CD4-positive, alpha-beta T cell (primary cell): ENCODE measurements around the gene WDR45. TPM values are rescaled to one million over a fixed set of nuclear protein-coding genes. Genes with fewer than 3 reads are reported as not detected.
"Not testable (repeated sequence)": the region's sequence is repeated elsewhere in the genome, so short reads cannot be mapped to it uniquely, and the experiment has no call there.

Experiments
- ATAC-seq: fragments of 200-7000 bp; cut with Tn5 transposase; one replicate; pipeline ENCODE4 v1.10.0; 2022; ENCODE audit warnings: mild to moderate bottlenecking; ENCODE audit not compliant: poor library complexity
- CTCF ChIA-PET: fragments of 350-600 bp; sonication (Branson Sonifier 250); formaldehyde crosslinking; loops from one replicate; lab custom pipeline; 2021; ENCODE audit warnings: antibody characterized with exemption, inconsistent platforms; lab: Charles Lee
- POLR2A ChIA-PET: fragments of 350-600 bp; sonication (Branson Sonifier 250); formaldehyde crosslinking; loops from one replicate; lab custom pipeline; 2021; ENCODE audit warnings: antibody characterized with exemption, inconsistent platforms; lab: Charles Lee
- DNase-seq, 14 experiments: peaks; one replicate each; pipeline ENCODE4 v3.0.0-alpha.2; 2013 to 2020; ENCODE audit warnings: mixed read lengths in 2 of 14
- H3K27ac ChIP-seq, 2 donors: one replicate each; pipeline versions ENCODE4 v1.5.1 to v1.7.0; 2013; ENCODE audit warnings: low read length in 2 of 2, low read depth in 1 of 2, mild to moderate bottlenecking in 1 of 2
- H3K27me3 ChIP-seq, 2 experiments: 1 replicate in 1 of 2; 2 replicates in 1 of 2; pipeline versions ENCODE4 v1.6.1 to v1.7.0; 2013; ENCODE audit warnings: low read length in 2 of 2, control low read depth in 1 of 2, mild to moderate bottlenecking in 1 of 2, moderate library complexity in 1 of 2; ENCODE audit not compliant: insufficient read depth in 2 of 2, control insufficient read depth in 1 of 2
- H3K36me3 ChIP-seq: one replicate; pipeline ENCODE4 v1.6.1; 2013; ENCODE audit warnings: low read length, control low read depth; ENCODE audit not compliant: insufficient read depth
- H3K4me1 ChIP-seq: one replicate; pipeline ENCODE4 v1.6.1; 2013; ENCODE audit warnings: low read length, control low read depth; ENCODE audit not compliant: insufficient read depth
- H3K4me3 ChIP-seq: one replicate; pipeline ENCODE4 v1.5.1; 2013; ENCODE audit warnings: mild to moderate bottlenecking, low read length, moderate library complexity
- H3K9me3 ChIP-seq, 2 experiments: 1 replicate in 1 of 2; 2 replicates in 1 of 2; pipeline versions ENCODE4 v1.6.1 to v1.7.0; 2013; ENCODE audit warnings: low read length in 2 of 2, mild to moderate bottlenecking in 2 of 2, control low read depth in 1 of 2, moderate library complexity in 1 of 2; ENCODE audit not compliant: control insufficient read depth in 1 of 2, insufficient read depth in 1 of 2
- H3K27ac Mint-ChIP-seq: one replicate; pipeline ENCODE4 v1.8.0; 2020; ENCODE audit warnings: mixed read lengths
- H3K27me3 Mint-ChIP-seq: one replicate; pipeline ENCODE4 v1.8.0; 2021; ENCODE audit warnings: mixed read lengths
- H3K36me3 Mint-ChIP-seq: one replicate; pipeline ENCODE4 v1.8.0; 2021; ENCODE audit warnings: low read depth, mixed read lengths
- H3K4me1 Mint-ChIP-seq: one replicate; pipeline ENCODE4 v1.8.0; 2021; ENCODE audit warnings: low read depth, mixed read lengths
- H3K4me3 Mint-ChIP-seq: one replicate; pipeline ENCODE4 v1.8.0; 2020; ENCODE audit warnings: mild to moderate bottlenecking, mixed read lengths
- H3K9me3 Mint-ChIP-seq: one replicate; pipeline ENCODE4 v1.8.0; 2020; ENCODE audit warnings: mixed read lengths
- intact Hi-C, 2 experiments: fragments of 100-400 bp; cut with DNase I in 1 of 2; cut with micrococcal nuclease in 1 of 2; formaldehyde crosslinking; loops; one replicate each; pipeline versions ENCODE4 v1.15.1 to v1.9.0; 2023 to 2025; cut with DNase I, micrococcal nuclease
- polyA plus RNA-seq, 2 donors: library from polyadenylated mRNA; unstranded; fragments of 120-200 nt; gene quantifications; one replicate each; pipeline ENCODE4 v1.2.1, GENCODE V29; 2013
- total RNA-seq, 174 experiments: library from RNA in 2 of 174; stranded (reverse) in 2 of 174; gene quantifications; one replicate each; pipeline ENCODE4 v1.2.3 and lab custom pipeline; 2021 to 2026
- TF ChIP-seq, protein P1 (sequence below): fragments of 200-600 bp; IDR thresholded peaks from one replicate; pipeline ENCODE4 v1.8.0; 2022; ENCODE audit warnings: antibody characterized with exemption, mild to moderate bottlenecking

Gene WDR45
- total RNA-seq (10 to 100 TPM; 74.8 to 78.7 TPM), total RNA-seq (lab: John Stamatoyannopoulos, UW) (8.5 to 74.6 (median 35.2) reads per million in 172 experiments)
- 48.8 TPM for polyA plus RNA-seq (2013, experiment 1 of 2)
- polyA plus RNA-seq (2013, experiment 2 of 2) = 56.1 TPM

DNA sequence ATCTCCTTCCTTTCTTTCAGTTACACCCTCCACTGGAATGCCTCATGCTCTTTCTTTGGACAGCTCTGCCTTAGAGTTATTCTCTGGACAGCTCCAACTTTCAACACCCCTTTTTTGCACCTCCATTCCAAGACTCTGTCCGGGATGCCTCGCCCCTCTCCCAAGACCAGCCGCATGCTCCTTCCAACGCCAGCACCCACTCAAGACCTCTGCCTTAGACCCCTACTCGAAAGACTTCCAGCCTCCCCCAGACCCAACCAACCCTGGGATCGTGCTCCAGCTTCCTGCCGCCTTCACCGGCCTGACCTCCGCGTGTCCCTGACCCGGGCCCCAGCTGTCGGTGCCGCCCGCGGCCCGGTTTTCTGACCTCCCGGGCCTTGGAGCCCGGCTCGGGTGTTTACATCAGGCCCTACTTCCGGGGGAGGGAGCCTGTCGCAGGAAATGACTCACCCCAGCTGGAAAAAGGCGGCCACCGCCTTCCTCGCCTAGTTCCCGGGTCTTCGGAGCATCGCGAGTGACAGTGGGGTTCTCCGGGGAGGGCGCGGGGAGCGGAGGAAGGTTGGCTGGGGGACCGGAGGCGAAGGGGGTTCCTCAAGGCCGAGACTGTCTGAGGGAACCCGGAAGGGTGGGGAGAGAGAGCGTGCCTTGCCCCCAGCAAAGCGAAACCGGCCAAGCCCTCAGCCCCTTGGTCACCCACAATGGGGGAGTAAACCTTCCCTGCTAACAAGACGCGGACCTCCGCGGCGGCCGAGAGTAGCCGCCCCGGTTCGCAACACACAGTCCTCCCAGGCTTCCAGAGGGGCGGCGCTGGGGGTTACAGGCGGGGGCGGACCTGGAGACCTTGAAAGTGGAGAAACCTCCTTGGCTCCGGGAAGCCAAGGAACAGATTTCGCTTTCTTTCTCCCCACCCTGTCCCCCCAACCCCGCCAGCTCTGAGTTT is at the start of gene WDR45:
WDR45 (minus strand) TSS at position 399 of the 940 bp plus-strand sequence. CDS start 1,792 bp downstream, outside the sequence.
- no peaks in the 10 kb centered on the region for H3K9me3 ChIP-seq
- TF ChIP-seq, protein P1, sequence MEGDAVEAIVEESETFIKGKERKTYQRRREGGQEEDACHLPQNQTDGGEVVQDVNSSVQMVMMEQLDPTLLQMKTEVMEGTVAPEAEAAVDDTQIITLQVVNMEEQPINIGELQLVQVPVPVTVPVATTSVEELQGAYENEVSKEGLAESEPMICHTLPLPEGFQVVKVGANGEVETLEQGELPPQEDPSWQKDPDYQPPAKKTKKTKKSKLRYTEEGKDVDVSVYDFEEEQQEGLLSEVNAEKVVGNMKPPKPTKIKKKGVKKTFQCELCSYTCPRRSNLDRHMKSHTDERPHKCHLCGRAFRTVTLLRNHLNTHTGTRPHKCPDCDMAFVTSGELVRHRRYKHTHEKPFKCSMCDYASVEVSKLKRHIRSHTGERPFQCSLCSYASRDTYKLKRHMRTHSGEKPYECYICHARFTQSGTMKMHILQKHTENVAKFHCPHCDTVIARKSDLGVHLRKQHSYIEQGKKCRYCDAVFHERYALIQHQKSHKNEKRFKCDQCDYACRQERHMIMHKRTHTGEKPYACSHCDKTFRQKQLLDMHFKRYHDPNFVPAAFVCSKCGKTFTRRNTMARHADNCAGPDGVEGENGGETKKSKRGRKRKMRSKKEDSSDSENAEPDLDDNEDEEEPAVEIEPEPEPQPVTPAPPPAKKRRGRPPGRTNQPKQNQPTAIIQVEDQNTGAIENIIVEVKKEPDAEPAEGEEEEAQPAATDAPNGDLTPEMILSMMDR = no peak
- peaks cover 13% of the 10 kb centered on the region for H3K4me1 ChIP-seq
- peak; percentile 82 for ATAC-seq
- Mint-ChIP-seq H3K9me3 (no peaks in the 10 kb centered on the region), H3K4me3 (peak within 1 kb of the TSS; percentile 97), H3K27me3 (no peaks in the 10 kb centered on the region), H3K4me1 (peaks cover 12% of the 10 kb centered on the region), H3K36me3 (peaks cover 25% of the 10 kb centered on the region), H3K27ac (peak within 1 kb of the TSS; percentile 100)
- peak within 1 kb of the TSS; percentile 82 for H3K4me3 ChIP-seq
- H3K27me3 ChIP-seq = no peaks in the 10 kb centered on the region
- CTCF ChIA-PET = interaction anchor here (1.1 to 1.4 kb wide), 2 partner anchors 36 to 84 kb away, joined by 3 to 5 read pairs; no protein-coding TSS in a partner anchor
- peaks cover 14% of the 10 kb centered on the region for H3K36me3 ChIP-seq
- POLR2A ChIA-PET = interaction anchor here (0.7 to 2.0 kb wide), 18 partner anchors 11 to 1935 kb away, joined by 3 to 14 read pairs (median 4); partner anchors contain the start of genes CCDC22, GRIPAP1, NDUFB11 and PLP2
- intact Hi-C loops = loop anchor here in 1 of 2 experiments (5.0 kb wide), 1 partner anchor 37 kb away; the partner anchor contains the start of gene TFE3
- H3K27ac ChIP-seq = peak within 1 kb of the TSS; percentile 92 to 96
- peak; percentile 38 to 87 (median 67) for DNase-seq

DNA sequence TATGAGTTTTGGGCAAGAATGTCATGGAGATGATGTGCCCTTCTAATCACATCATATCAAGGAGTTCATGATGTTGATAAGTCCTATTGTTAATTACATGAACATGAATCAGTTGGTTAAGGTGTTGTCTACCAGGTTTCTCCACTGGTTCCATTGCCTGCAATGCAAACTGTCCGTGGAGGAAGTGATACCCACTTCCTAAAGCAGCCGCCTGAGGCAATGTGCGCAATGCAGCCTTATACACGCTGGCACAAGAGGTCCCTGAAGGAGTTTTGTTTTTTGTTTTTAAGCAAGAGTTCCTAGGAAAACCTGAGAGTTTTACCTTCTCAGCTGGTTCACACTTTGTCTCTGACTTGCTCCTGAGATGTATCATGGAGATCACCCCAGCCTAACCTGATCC is 49.7 kb upstream of the WDR45 start:
- ChIA-PET POLR2A (no interaction called here), CTCF (no interaction called here)
- H3K36me3 ChIP-seq = no peaks in the 10 kb centered on the region
- DNase-seq (peak in 1 of 14 experiments; percentile 5), ATAC-seq (no peak)
- H3K9me3 Mint-ChIP-seq = no peaks in the 10 kb centered on the region
- H3K36me3 Mint-ChIP-seq = no peaks in the 10 kb centered on the region
- no peaks in the 10 kb centered on the region for H3K9me3 ChIP-seq
- no peaks in the 10 kb centered on the region for H3K4me1 Mint-ChIP-seq
- no peaks in the 10 kb centered on the region for H3K4me1 ChIP-seq
- H3K27ac Mint-ChIP-seq = no peak overlapping the region
- H3K4me3 Mint-ChIP-seq = no peak overlapping the region
- TF ChIP-seq, protein P1 = no peak
- H3K27me3 ChIP-seq = no peaks in the 10 kb centered on the region
- no peak overlapping the region for H3K4me3 ChIP-seq
- no peak overlapping the region for H3K27ac ChIP-seq
- no peaks in the 10 kb centered on the region for H3K27me3 Mint-ChIP-seq
- intact Hi-C loops = no loop called here

DNA sequence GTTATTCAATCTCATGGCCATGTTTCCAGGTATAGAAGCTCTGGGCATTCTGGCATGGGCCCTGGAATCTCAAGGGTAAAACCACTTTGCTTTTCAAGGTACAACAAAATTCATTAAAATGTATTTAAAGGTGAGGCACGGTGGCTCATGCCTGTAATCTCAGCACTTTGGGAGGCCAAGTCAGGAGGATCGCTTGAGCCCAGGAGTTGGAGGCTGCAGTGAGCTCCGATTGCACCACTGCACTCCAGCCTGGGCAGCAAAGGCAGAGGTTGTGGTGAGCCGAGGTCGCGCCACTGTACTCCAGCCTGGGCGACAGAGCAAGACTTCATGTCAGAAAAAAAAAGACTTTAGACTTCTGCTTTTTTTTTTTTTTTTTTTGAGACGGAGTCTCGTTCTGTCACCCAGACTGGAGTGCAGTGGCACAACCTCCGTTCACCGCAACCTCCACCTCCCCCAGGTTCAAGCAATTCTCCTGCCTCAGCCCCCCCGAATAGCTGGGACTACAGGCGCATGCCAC is 48.1 kb upstream of the WDR45 start:
- H3K4me3 ChIP-seq, H3K27me3 ChIP-seq, ATAC-seq, H3K4me1 ChIP-seq, H3K36me3 Mint-ChIP-seq, POLR2A ChIA-PET, H3K27ac ChIP-seq, H3K9me3 ChIP-seq, H3K9me3 Mint-ChIP-seq, H3K27me3 Mint-ChIP-seq, CTCF ChIA-PET, H3K27ac Mint-ChIP-seq, intact Hi-C loops, H3K4me3 Mint-ChIP-seq, H3K36me3 ChIP-seq, DNase-seq: not testable (repeated sequence)
- H3K4me1 Mint-ChIP-seq = peaks cover 10% of the 10 kb centered on the region
